ENCODE data around the gene HDAC4.

- TF ChIP-seq CTCF (IDR thresholded peaks at IDR 0.05) (no peak), POLR2A (IDR thresholded peaks at IDR 0.05) (no peak), POLR2AphosphoS5 (IDR thresholded peaks at IDR 0.05) (no peak), EP300 (IDR thresholded peaks at IDR 0.05) (no peak)
These were observed 35.6 kb downstream of the HDAC4 start for GRCh38 chr2:239365071-239365781.

Data from stomach (tissue), 4 donors.